ENCODE results near the gene GPLD1.

GPLD1 gene

DNA sequence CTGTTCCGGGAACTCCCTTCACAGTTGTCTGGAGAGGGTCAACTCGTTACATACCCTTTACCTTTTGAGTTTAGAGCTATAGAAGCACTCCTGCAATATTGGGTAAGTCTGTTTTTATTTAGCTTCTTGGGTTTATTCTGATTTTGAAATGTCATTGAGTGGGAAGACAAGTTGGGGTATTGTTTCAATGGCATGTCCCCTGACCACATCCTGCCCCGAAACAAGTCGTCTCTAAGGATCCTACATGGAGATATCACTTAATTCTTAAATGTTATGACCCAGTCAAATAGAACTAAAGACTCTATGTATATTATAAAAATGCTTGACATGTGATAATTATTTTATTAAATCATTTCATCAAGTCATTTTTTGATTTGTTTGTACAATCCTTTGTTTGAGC, 77.1 kb downstream of the GPLD1 start:
- Histone ChIP-seq H3F3A (ENCODE audit: insufficient read depth) (no peaks in the 10 kb centered on the region), H3K9ac (ENCODE audit: low read length) (no peak overlapping the region), H3K79me2 (ENCODE audit: insufficient read depth, low read length) (peaks cover 22% of the 10 kb centered on the region; the same call in 1 of the 2 replicates), H3K9me3 (ENCODE audit: insufficient read depth, low read length) (no peaks in the 10 kb centered on the region), H2AFZ (ENCODE audit: low read depth, low read length, severe bottlenecking) (no peak overlapping the region), H3K27ac (ENCODE audit: low read depth, low read length) (no peak overlapping the region), H3K36me3 (ENCODE audit: low read length) (peaks cover 62% of the 10 kb centered on the region), H3K9me2 (replicated peaks; ENCODE audit: insufficient read depth, low read length) (no peaks in the 10 kb centered on the region), H4K20me1 (ENCODE audit: low read depth, low read length) (no peaks in the 10 kb centered on the region), H3K4me3 (ENCODE audit: insufficient read depth, low read length, poor library complexity, severe bottlenecking) (no peak overlapping the region), H3K27me3 (ENCODE audit: low read length) (no peaks in the 10 kb centered on the region), H3K4me2 (ENCODE audit: low read depth, low read length, poor library complexity, severe bottlenecking) (no peak overlapping the region)
- TF ChIP-seq, protein P1, sequence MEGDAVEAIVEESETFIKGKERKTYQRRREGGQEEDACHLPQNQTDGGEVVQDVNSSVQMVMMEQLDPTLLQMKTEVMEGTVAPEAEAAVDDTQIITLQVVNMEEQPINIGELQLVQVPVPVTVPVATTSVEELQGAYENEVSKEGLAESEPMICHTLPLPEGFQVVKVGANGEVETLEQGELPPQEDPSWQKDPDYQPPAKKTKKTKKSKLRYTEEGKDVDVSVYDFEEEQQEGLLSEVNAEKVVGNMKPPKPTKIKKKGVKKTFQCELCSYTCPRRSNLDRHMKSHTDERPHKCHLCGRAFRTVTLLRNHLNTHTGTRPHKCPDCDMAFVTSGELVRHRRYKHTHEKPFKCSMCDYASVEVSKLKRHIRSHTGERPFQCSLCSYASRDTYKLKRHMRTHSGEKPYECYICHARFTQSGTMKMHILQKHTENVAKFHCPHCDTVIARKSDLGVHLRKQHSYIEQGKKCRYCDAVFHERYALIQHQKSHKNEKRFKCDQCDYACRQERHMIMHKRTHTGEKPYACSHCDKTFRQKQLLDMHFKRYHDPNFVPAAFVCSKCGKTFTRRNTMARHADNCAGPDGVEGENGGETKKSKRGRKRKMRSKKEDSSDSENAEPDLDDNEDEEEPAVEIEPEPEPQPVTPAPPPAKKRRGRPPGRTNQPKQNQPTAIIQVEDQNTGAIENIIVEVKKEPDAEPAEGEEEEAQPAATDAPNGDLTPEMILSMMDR (IDR thresholded peaks at IDR 0.05; ENCODE audit: insufficient read depth, low read length, poor library complexity, severe bottlenecking), result no peak
- no peak for TF ChIP-seq EZH2phosphoT487 (conservative IDR thresholded peaks at IDR 0.05; ENCODE audit: low read length)

DNA sequence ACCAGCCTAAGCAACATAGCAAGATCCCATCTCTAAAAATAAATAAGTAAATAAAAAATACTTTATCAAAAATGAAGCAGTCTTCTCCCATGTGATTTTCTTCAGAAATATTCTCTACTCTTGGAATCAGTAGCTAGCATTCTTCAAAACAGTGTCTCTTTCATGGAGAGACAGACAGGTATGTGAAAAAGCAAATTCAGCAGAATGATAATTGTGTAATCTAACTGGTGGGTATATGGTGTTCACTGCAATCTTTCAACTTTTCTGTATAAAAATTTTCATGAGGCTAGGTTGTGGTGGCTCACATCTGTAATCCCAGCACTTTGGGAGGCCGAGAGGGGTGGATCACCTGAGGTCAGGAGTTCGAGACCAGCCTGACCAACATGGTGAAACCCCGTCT, 78.8 kb downstream of the GPLD1 start:
- no peaks in the 10 kb centered on the region; the same call in 1 of the 2 replicates for H3F3A ChIP-seq (ENCODE audit: insufficient read depth)
- H3K27ac ChIP-seq (ENCODE audit: low read depth, low read length), result no peak overlapping the region
- H3K9me3 ChIP-seq (ENCODE audit: insufficient read depth, low read length), result no peaks in the 10 kb centered on the region
- H3K4me2 ChIP-seq (ENCODE audit: low read depth, low read length, poor library complexity, severe bottlenecking), result no peak overlapping the region
- no peak overlapping the region for H3K4me3 ChIP-seq (ENCODE audit: insufficient read depth, low read length, poor library complexity, severe bottlenecking)
- peaks cover 52% of the 10 kb centered on the region for H3K36me3 ChIP-seq (ENCODE audit: low read length)
- H4K20me1 ChIP-seq (ENCODE audit: low read depth, low read length), result no peaks in the 10 kb centered on the region
- no peak overlapping the region for H3K9ac ChIP-seq (ENCODE audit: low read length)
- H3K79me2 ChIP-seq (ENCODE audit: insufficient read depth, low read length), result peaks cover 23% of the 10 kb centered on the region; the same call in 1 of the 2 replicates
- TF ChIP-seq, protein P1 (IDR thresholded peaks at IDR 0.05; ENCODE audit: insufficient read depth, low read length, poor library complexity, severe bottlenecking), result no peak
- TF ChIP-seq EZH2phosphoT487 (conservative IDR thresholded peaks at IDR 0.05; ENCODE audit: low read length), result no peak
- H3K9me2 ChIP-seq (replicated peaks; ENCODE audit: insufficient read depth, low read length), result no peaks in the 10 kb centered on the region
- H3K27me3 ChIP-seq (ENCODE audit: low read length), result no peaks in the 10 kb centered on the region
- no peak overlapping the region for H2AFZ ChIP-seq (ENCODE audit: low read depth, low read length, severe bottlenecking)

GRCh38 chr6:24408719-24409410, 80.5 kb downstream of the GPLD1 start:
- no peaks in the 10 kb centered on the region for H3K27me3 ChIP-seq (ENCODE audit: low read length)
- peaks cover 39% of the 10 kb centered on the region for H3K79me2 ChIP-seq (ENCODE audit: insufficient read depth, low read length)
- H3K9ac ChIP-seq (ENCODE audit: low read length), result no peak overlapping the region
- no peak overlapping the region for H3K27ac ChIP-seq (ENCODE audit: low read depth, low read length)
- no peak overlapping the region for H2AFZ ChIP-seq (ENCODE audit: low read depth, low read length, severe bottlenecking)
- H3K9me3 ChIP-seq (ENCODE audit: insufficient read depth, low read length), result no peaks in the 10 kb centered on the region
- peaks cover 47% of the 10 kb centered on the region for H3K36me3 ChIP-seq (ENCODE audit: low read length)
- no peaks in the 10 kb centered on the region for H4K20me1 ChIP-seq (ENCODE audit: low read depth, low read length)
- H3K4me3 ChIP-seq (ENCODE audit: insufficient read depth, low read length, poor library complexity, severe bottlenecking), result no peak overlapping the region
- H3K4me2 ChIP-seq (ENCODE audit: low read depth, low read length, poor library complexity, severe bottlenecking), result no peak overlapping the region
- peaks cover 6% of the 10 kb centered on the region for H3F3A ChIP-seq (ENCODE audit: insufficient read depth)
- no peaks in the 10 kb centered on the region for H3K9me2 ChIP-seq (replicated peaks; ENCODE audit: insufficient read depth, low read length)
- TF ChIP-seq EZH2phosphoT487 (conservative IDR thresholded peaks at IDR 0.05; ENCODE audit: low read length), result no peak
- TF ChIP-seq, protein P1 (IDR thresholded peaks at IDR 0.05; ENCODE audit: insufficient read depth, low read length, poor library complexity, severe bottlenecking), result no peak

All from SU-DHL-6 (cell line).